Measurements from ENCODE around the gene GLRX5. TPM values are rescaled to one million over a fixed set of nuclear protein-coding genes. Genes with fewer than 3 reads are reported as not detected.
"Not testable (repeated sequence)": the region's sequence is repeated elsewhere in the genome, so short reads cannot be mapped to it uniquely, and the experiment has no call there.

The GLRX5 gene
- total RNA-seq, 1 experiment from 2014 or later, result 62.2 TPM

GRCh38 chr14:95509495-95509894, 25.4 kb upstream of the GLRX5 start:
- TF ChIP-seq CTCF (conservative IDR thresholded peaks at IDR 0.05), result no peak
- no peak overlapping the region for H3K4ac ChIP-seq (ENCODE audit: low read depth, low read length)
- H3K23ac ChIP-seq (ENCODE audit: insufficient read length, low read depth, low read length), result no peak overlapping the region
- DNase-seq, result no peak
- H3K79me1 ChIP-seq (ENCODE audit: insufficient read depth, low read depth, low read length, poor library complexity, severe bottlenecking), result no peaks in the 10 kb centered on the region
- peaks cover 16% of the 10 kb centered on the region for H3K27me3 Mint-ChIP-seq (ENCODE audit: low read depth)
- no peak overlapping the region for H3K4me2 ChIP-seq (ENCODE audit: insufficient read depth, insufficient read length, low read length)
- no peak overlapping the region for H3K4me3 Mint-ChIP-seq
- no peaks in the 10 kb centered on the region for H3K4me1 Mint-ChIP-seq
- no peak overlapping the region for H3K18ac ChIP-seq (ENCODE audit: insufficient read length, low read depth, low read length)
- H4K5ac ChIP-seq (ENCODE audit: insufficient read length, low read depth, low read length), result no peak overlapping the region
- H3K14ac ChIP-seq (ENCODE audit: insufficient read depth, low read length), result no peak overlapping the region
- H2BK12ac ChIP-seq (ENCODE audit: insufficient read length, low read depth, low read length), result no peak overlapping the region
- no peaks in the 10 kb centered on the region for H3K23me2 ChIP-seq (ENCODE audit: insufficient read length, low read depth, low read length, poor library complexity, severe bottlenecking)
- no peak overlapping the region for H2BK20ac ChIP-seq (ENCODE audit: low read depth, low read length, poor library complexity, severe bottlenecking)
- no peak overlapping the region for H2BK120ac ChIP-seq (ENCODE audit: low read depth, low read length, poor library complexity, severe bottlenecking)
- no peak overlapping the region for H2AK5ac ChIP-seq (ENCODE audit: insufficient read length, low read length)
- H3T11ph ChIP-seq (ENCODE audit: low read length), result no peak overlapping the region
- H3K79me2 ChIP-seq (ENCODE audit: insufficient read depth, low read length), result no peaks in the 10 kb centered on the region
- H4K20me1 ChIP-seq (ENCODE audit: control insufficient read depth, insufficient read depth, insufficient read length), result no peaks in the 10 kb centered on the region
- H3K27ac ChIP-seq (ENCODE audit: insufficient read length, low read depth, low read length), result no peak overlapping the region
- no CpG with 5 or more reads among the region's 6 CpGs for WGBS (ENCODE audit: extremely low coverage, insufficient read length, low lambda C conversion rate)
- no peak overlapping the region for H2AFZ ChIP-seq (ENCODE audit: low read length)
- H2BK5ac ChIP-seq (ENCODE audit: insufficient read length, low read length), result no peak overlapping the region
- no peak overlapping the region for H2BK15ac ChIP-seq (ENCODE audit: low read depth, low read length)
- H3K9me3 ChIP-seq (ENCODE audit: control insufficient read depth, low read depth, low read length), result no peaks in the 10 kb centered on the region
- no peaks in the 10 kb centered on the region for H3K9me3 Mint-ChIP-seq
- no peaks in the 10 kb centered on the region for H3K36me3 Mint-ChIP-seq (ENCODE audit: insufficient read depth in 1 of 3, low read depth in 3 of 3)
- H4K91ac ChIP-seq (ENCODE audit: insufficient read length, low read depth, low read length), result no peak overlapping the region
- no peak overlapping the region for H3K9ac ChIP-seq (ENCODE audit: extremely low read depth, insufficient read length, low read length)
- no peak overlapping the region for H3K27ac Mint-ChIP-seq
- no peak overlapping the region for H4K8ac ChIP-seq (replicated peaks; ENCODE audit: insufficient read length, low read depth, low read length)
- no peak overlapping the region for H3K56ac ChIP-seq (ENCODE audit: insufficient read length, low read depth, low read length)
- H3K4me1 ChIP-seq (ENCODE audit: insufficient read depth, low read length), result no peaks in the 10 kb centered on the region
- peaks cover 2% of the 10 kb centered on the region for H3K27me3 ChIP-seq (ENCODE audit: insufficient read depth, low read length)

- peaks cover 22% of the 10 kb centered on the region for H3K27me3 Mint-ChIP-seq (ENCODE audit: low read depth)
- not testable (repeated sequence) for H3K4me1 ChIP-seq (ENCODE audit: insufficient read depth, low read length); H3T11ph ChIP-seq (ENCODE audit: low read length); H3K9me3 Mint-ChIP-seq; H3K79me2 ChIP-seq (ENCODE audit: insufficient read depth, low read length); H3K9ac ChIP-seq (ENCODE audit: extremely low read depth, insufficient read length, low read length); H2AK5ac ChIP-seq (ENCODE audit: insufficient read length, low read length); H2BK15ac ChIP-seq (ENCODE audit: low read depth, low read length); H3K4ac ChIP-seq (ENCODE audit: low read depth, low read length); H3K79me1 ChIP-seq (ENCODE audit: insufficient read depth, low read depth, low read length, poor library complexity, severe bottlenecking); H3K27me3 ChIP-seq (ENCODE audit: insufficient read depth, low read length); H4K91ac ChIP-seq (ENCODE audit: insufficient read length, low read depth, low read length); H3K27ac Mint-ChIP-seq; H3K9me3 ChIP-seq (ENCODE audit: control insufficient read depth, low read depth, low read length); H3K14ac ChIP-seq (ENCODE audit: insufficient read depth, low read length); H3K23ac ChIP-seq (ENCODE audit: insufficient read length, low read depth, low read length); H2BK20ac ChIP-seq (ENCODE audit: low read depth, low read length, poor library complexity, severe bottlenecking); H2AFZ ChIP-seq (ENCODE audit: low read length); DNase-seq; H2BK120ac ChIP-seq (ENCODE audit: low read depth, low read length, poor library complexity, severe bottlenecking); H4K8ac ChIP-seq (replicated peaks; ENCODE audit: insufficient read length, low read depth, low read length); H3K27ac ChIP-seq (ENCODE audit: insufficient read length, low read depth, low read length); H4K20me1 ChIP-seq (ENCODE audit: control insufficient read depth, insufficient read depth, insufficient read length); H3K4me1 Mint-ChIP-seq; H2BK5ac ChIP-seq (ENCODE audit: insufficient read length, low read length); H3K4me2 ChIP-seq (ENCODE audit: insufficient read depth, insufficient read length, low read length); H4K5ac ChIP-seq (ENCODE audit: insufficient read length, low read depth, low read length); H3K18ac ChIP-seq (ENCODE audit: insufficient read length, low read depth, low read length); H3K4me3 Mint-ChIP-seq; H3K23me2 ChIP-seq (ENCODE audit: insufficient read length, low read depth, low read length, poor library complexity, severe bottlenecking); H2BK12ac ChIP-seq (ENCODE audit: insufficient read length, low read depth, low read length); H3K56ac ChIP-seq (ENCODE audit: insufficient read length, low read depth, low read length); H3K36me3 Mint-ChIP-seq (ENCODE audit: insufficient read depth in 1 of 3, low read depth in 3 of 3)
- WGBS (ENCODE audit: extremely low coverage, insufficient read length, low lambda C conversion rate), result no CpG with 5 or more reads among the region's 9 CpGs
Observed at GRCh38 chr14:95510344-95510743, 24.5 kb upstream of the GLRX5 start.
